H9 (cell line): Measurements from ENCODE around the gene CUBN. TPM values are rescaled to one million over a fixed set of nuclear protein-coding genes. Genes with fewer than 3 reads are reported as not detected.

Experiments used
- DNase-seq: peaks from one replicate; pipeline ENCODE4 v3.0.0-alpha.2; 2017
- H2AFZ ChIP-seq: one replicate; pipeline ENCODE4 v1.6.1; 2013; ENCODE audit warnings: mild to moderate bottlenecking, low read length, control low read depth, moderate library complexity
- H2AK5ac ChIP-seq: 2 replicates; pipeline ENCODE4 v1.6.1; 2013; ENCODE audit warnings: low read length, control low read depth, mixed read lengths; ENCODE audit not compliant: insufficient read length
- H2BK120ac ChIP-seq: one replicate; pipeline ENCODE4 v1.6.1; 2013; ENCODE audit warnings: low read depth, mild to moderate bottlenecking, low read length, control low read depth, inconsistent platforms; ENCODE audit not compliant: poor library complexity, severe bottlenecking
- H2BK12ac ChIP-seq: 2 replicates; pipeline ENCODE4 v1.6.1; 2013; ENCODE audit warnings: low read length, control low read depth, mixed read lengths, low read depth; ENCODE audit not compliant: insufficient read length
- H2BK15ac ChIP-seq: 2 replicates; pipeline ENCODE4 v1.6.1; 2013; ENCODE audit warnings: low read depth, low read length, control low read depth
- H2BK20ac ChIP-seq: one replicate; pipeline ENCODE4 v1.6.1; 2013; ENCODE audit warnings: low read depth, mild to moderate bottlenecking, low read length, control low read depth, inconsistent platforms; ENCODE audit not compliant: poor library complexity, severe bottlenecking
- H2BK5ac ChIP-seq: 2 replicates; pipeline ENCODE4 v1.6.1; 2013; ENCODE audit warnings: low read length, control low read depth, mixed read lengths; ENCODE audit not compliant: insufficient read length
- H3K14ac ChIP-seq: 2 replicates; pipeline ENCODE4 v1.6.1; 2013; ENCODE audit warnings: low read length, control low read depth; ENCODE audit not compliant: insufficient read depth
- H3K18ac ChIP-seq: 2 replicates; pipeline ENCODE4 v1.6.1; 2013; ENCODE audit warnings: low read depth, mild to moderate bottlenecking, mixed read lengths, low read length, control low read depth; ENCODE audit not compliant: insufficient read length
- H3K23ac ChIP-seq: 2 replicates; pipeline ENCODE4 v1.6.1; 2013; ENCODE audit warnings: low read length, control low read depth, mixed read lengths, low read depth; ENCODE audit not compliant: insufficient read length
- H3K23me2 ChIP-seq: 2 replicates; pipeline ENCODE4 v1.6.1; 2013; ENCODE audit warnings: low read depth, mild to moderate bottlenecking, mixed read lengths, low read length, control low read depth; ENCODE audit not compliant: insufficient read length, poor library complexity, severe bottlenecking
- H3K27ac ChIP-seq: 2 replicates; pipeline ENCODE4 v1.5.1; 2013; ENCODE audit warnings: low read length, control low read depth, mixed read lengths, low read depth; ENCODE audit not compliant: insufficient read length
- H3K27me3 ChIP-seq: 2 replicates; pipeline ENCODE4 v1.6.1; 2013; ENCODE audit warnings: low read length, control low read depth, inconsistent platforms; ENCODE audit not compliant: insufficient read depth
- H3K4ac ChIP-seq: 2 replicates; pipeline ENCODE4 v1.6.1; 2013; ENCODE audit warnings: low read depth, mild to moderate bottlenecking, control low read depth, inconsistent platforms, low read length, moderate library complexity
- H3K4me1 ChIP-seq: 2 replicates; pipeline ENCODE4 v1.6.1; 2013; ENCODE audit warnings: low read length, control low read depth, inconsistent platforms; ENCODE audit not compliant: insufficient read depth
- H3K4me2 ChIP-seq: 2 replicates; pipeline ENCODE4 v1.6.1; 2013; ENCODE audit warnings: low read length, control low read depth, mixed read lengths; ENCODE audit not compliant: insufficient read length, insufficient read depth
- H3K56ac ChIP-seq: 2 replicates; pipeline ENCODE4 v1.6.1; 2013; ENCODE audit warnings: low read depth, mild to moderate bottlenecking, mixed read lengths, low read length, control low read depth; ENCODE audit not compliant: insufficient read length
- H3K79me1 ChIP-seq: 2 replicates; pipeline ENCODE4 v1.6.1; 2013; ENCODE audit warnings: low read depth, mild to moderate bottlenecking, moderate library complexity, low read length, control low read depth, inconsistent platforms; ENCODE audit not compliant: insufficient read depth, poor library complexity, severe bottlenecking
- H3K79me2 ChIP-seq: 2 replicates; pipeline ENCODE4 v1.6.1; 2013; ENCODE audit warnings: low read length, control low read depth, inconsistent platforms; ENCODE audit not compliant: insufficient read depth
- H3K9ac ChIP-seq: 2 replicates; pipeline ENCODE4 v1.6.1; 2013; ENCODE audit warnings: low read length, control low read depth, mixed read lengths; ENCODE audit not compliant: insufficient read length; ENCODE audit errors: extremely low read depth
- H3K9me3 ChIP-seq: one replicate; pipeline ENCODE4 v1.6.1; 2013; ENCODE audit warnings: low read depth, low read length, inconsistent platforms; ENCODE audit not compliant: control insufficient read depth
- H3T11ph ChIP-seq: one replicate; pipeline ENCODE4 v1.6.1; 2013; ENCODE audit warnings: mild to moderate bottlenecking, low read length, control low read depth, inconsistent platforms
- H4K20me1 ChIP-seq: one replicate; pipeline ENCODE4 v1.6.1; 2013; ENCODE audit not compliant: control insufficient read depth, insufficient read length, insufficient read depth
- H4K5ac ChIP-seq: 2 replicates; pipeline ENCODE4 v1.6.1; 2013; ENCODE audit warnings: low read depth, mild to moderate bottlenecking, mixed read lengths, low read length, control low read depth; ENCODE audit not compliant: insufficient read length
- H4K8ac ChIP-seq: replicated peaks from 2 replicates; pipeline ENCODE4 v1.6.1; 2013; ENCODE audit warnings: low read length, control low read depth, mixed read lengths, low read depth; ENCODE audit not compliant: insufficient read length
- H4K91ac ChIP-seq: 2 replicates; pipeline ENCODE4 v1.6.1; 2013; ENCODE audit warnings: low read depth, mild to moderate bottlenecking, moderate library complexity, mixed read lengths, low read length, control low read depth; ENCODE audit not compliant: insufficient read length
- H3K27ac Mint-ChIP-seq, 3 experiments: 2 replicates in 2 of 3; 3 replicates in 1 of 3; pipeline ENCODE4 v1.8.0; 2020 to 2021; ENCODE audit warnings: mixed read lengths in 3 of 3, mild to moderate bottlenecking in 1 of 3, moderate library complexity in 1 of 3
- H3K27me3 Mint-ChIP-seq: 2 replicates; pipeline ENCODE4 v1.8.0; 2021; ENCODE audit warnings: low read depth, mild to moderate bottlenecking, moderate library complexity, mixed read lengths
- H3K36me3 Mint-ChIP-seq, 3 experiments: 2 replicates in 2 of 3; 3 replicates in 1 of 3; pipeline ENCODE4 v1.8.0; 2020 to 2021; ENCODE audit warnings: low read depth in 3 of 3, mixed read lengths in 3 of 3; ENCODE audit not compliant: insufficient read depth in 1 of 3
- H3K4me1 Mint-ChIP-seq, 2 experiments: 2 replicates each; pipeline ENCODE4 v1.8.0; 2020; ENCODE audit warnings: mixed read lengths in 2 of 2
- H3K4me3 Mint-ChIP-seq, 2 experiments: 2 replicates in 1 of 2; 3 replicates in 1 of 2; pipeline ENCODE4 v1.8.0; 2020 to 2021; ENCODE audit warnings: mild to moderate bottlenecking in 2 of 2, mixed read lengths in 2 of 2, moderate library complexity in 1 of 2
- H3K9me3 Mint-ChIP-seq, 2 experiments: 2 replicates in 1 of 2; 3 replicates in 1 of 2; pipeline ENCODE4 v1.8.0; 2020; ENCODE audit warnings: mild to moderate bottlenecking in 2 of 2, mixed read lengths in 2 of 2, moderate library complexity in 1 of 2
- CTCF ChIP-seq: fragments of 200-600 bp; sonication (generic); conservative IDR thresholded peaks from 3 replicates; pipeline ENCODE4 v1.8.0; 2021; ENCODE audit warnings: antibody characterized with exemption, mild to moderate bottlenecking
- WGBS: extraction: QIAGEN DNeasy Blood & Tissue Kit; methylation state at CpG from one replicate; pipeline ENCODE4 v1.1.7; 2013; ENCODE audit warnings: missing lambda C conversion rate, low lambda C conversion rate, mixed read lengths; ENCODE audit not compliant: insufficient read length; ENCODE audit errors: extremely low coverage; 5-methylcytosine and 5-hydroxymethylcytosine counted together
- total RNA-seq: library from RNA; stranded (reverse); gene quantifications from 2 replicates; pipeline ENCODE4 v1.2.1, GENCODE V29; 2021

Gene CUBN
- total RNA-seq, 1 experiment from 2014 or later = 0.26 TPM

- no peak overlapping the region for H2BK5ac ChIP-seq
- no peaks in the 10 kb centered on the region; the same call in 1 of the 2 replicates for H3K79me2 ChIP-seq
- Mint-ChIP-seq H3K36me3 (no peaks in the 10 kb centered on the region), H3K4me1 (peaks cover 5 to 12% of the 10 kb centered on the region in 2 experiments), H3K27ac (no peak overlapping the region), H3K27me3 (no peaks in the 10 kb centered on the region; the same call in none of the 2 replicates), H3K4me3 (no peak overlapping the region), H3K9me3 (no peaks in the 10 kb centered on the region)
- no peak overlapping the region for H2BK15ac ChIP-seq
- no peak overlapping the region for H2BK120ac ChIP-seq
- no peak overlapping the region for H3K56ac ChIP-seq
- H4K8ac ChIP-seq = no peak overlapping the region
- no peak overlapping the region for H3K23ac ChIP-seq
- H4K20me1 ChIP-seq = no peaks in the 10 kb centered on the region
- no peak overlapping the region for H2AK5ac ChIP-seq
- H2AFZ ChIP-seq = no peak overlapping the region
- H3K4ac ChIP-seq = no peak overlapping the region
- H3K18ac ChIP-seq = no peak overlapping the region
- no peak overlapping the region for H3K27ac ChIP-seq
- no peak overlapping the region for H2BK20ac ChIP-seq
- no peak overlapping the region for H2BK12ac ChIP-seq
- H3K9ac ChIP-seq = no peak overlapping the region
- no peaks in the 10 kb centered on the region for H3K23me2 ChIP-seq
- TF ChIP-seq CTCF = no peak
- no peak overlapping the region for H3K4me2 ChIP-seq
- no peak for DNase-seq
- H3K14ac ChIP-seq = no peak overlapping the region
- no peaks in the 10 kb centered on the region; the same call in 1 of the 2 replicates for H3K4me1 ChIP-seq
- H4K91ac ChIP-seq = no peak overlapping the region
- H4K5ac ChIP-seq = no peak overlapping the region
- H3K27me3 ChIP-seq = no peaks in the 10 kb centered on the region
- H3K9me3 ChIP-seq = no peaks in the 10 kb centered on the region
- no CpG with 5 or more reads among the region's 13 CpGs for WGBS
- H3T11ph ChIP-seq = no peak overlapping the region
- H3K79me1 ChIP-seq = no peaks in the 10 kb centered on the region
Observed at GRCh38 chr10:17031637-17032635, 97.7 kb downstream of the CUBN start.
